ENCODE results near the gene MCTP1.

Gene MCTP1

DNA sequence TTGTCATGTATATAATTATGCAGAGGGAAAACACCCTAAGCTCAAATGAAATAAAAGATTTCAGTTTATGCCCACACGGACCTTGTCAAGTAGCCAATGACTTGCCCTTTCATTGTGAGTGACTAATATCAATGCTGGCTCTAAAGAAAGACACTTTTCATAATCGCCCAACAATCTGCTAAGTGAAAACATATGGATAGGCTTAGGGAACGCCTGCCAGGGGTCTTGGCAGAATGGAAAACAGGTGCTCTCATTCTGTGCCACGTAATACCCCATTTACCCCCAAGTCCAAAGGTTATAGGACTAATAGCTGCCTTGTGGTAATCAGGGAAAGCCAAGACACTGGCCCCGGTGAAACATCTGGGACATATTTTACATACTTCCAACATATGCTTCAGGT is 508.7 kb downstream of the MCTP1 start:
- Histone ChIP-seq H3K4me2 (ENCODE audit: low read depth, low read length, poor library complexity, severe bottlenecking) (no peak overlapping the region), H3F3A (ENCODE audit: low read depth) (no peaks in the 10 kb centered on the region), H3K9me3 (ENCODE audit: insufficient read depth, low read depth, low read length) (no peaks in the 10 kb centered on the region), H3K36me3 (ENCODE audit: insufficient read depth, low read length) (no peaks in the 10 kb centered on the region), H3K27me3 (ENCODE audit: insufficient read depth, low read length, poor library complexity, severe bottlenecking) (no peaks in the 10 kb centered on the region), H3K4me1 (ENCODE audit: insufficient read depth, low read length, poor library complexity, severe bottlenecking) (peaks cover 14% of the 10 kb centered on the region), H3K9ac (ENCODE audit: low read depth, low read length, poor library complexity, severe bottlenecking) (no peak overlapping the region), H2AFZ (ENCODE audit: low read length) (no peak overlapping the region), H4K20me1 (ENCODE audit: insufficient read depth, low read length, poor library complexity, severe bottlenecking) (no peaks in the 10 kb centered on the region), H3K4me3 (ENCODE audit: low read length, poor library complexity, severe bottlenecking) (no peak overlapping the region), H3K9me2 (replicated peaks; ENCODE audit: low read depth, low read length) (no peaks in the 10 kb centered on the region), H3K79me2 (ENCODE audit: insufficient read depth, low read length) (no peaks in the 10 kb centered on the region)
- TF ChIP-seq EZH2phosphoT487 (IDR thresholded peaks at IDR 0.05; ENCODE audit: borderline replicate concordance) = no peak
- TF ChIP-seq, protein P1, sequence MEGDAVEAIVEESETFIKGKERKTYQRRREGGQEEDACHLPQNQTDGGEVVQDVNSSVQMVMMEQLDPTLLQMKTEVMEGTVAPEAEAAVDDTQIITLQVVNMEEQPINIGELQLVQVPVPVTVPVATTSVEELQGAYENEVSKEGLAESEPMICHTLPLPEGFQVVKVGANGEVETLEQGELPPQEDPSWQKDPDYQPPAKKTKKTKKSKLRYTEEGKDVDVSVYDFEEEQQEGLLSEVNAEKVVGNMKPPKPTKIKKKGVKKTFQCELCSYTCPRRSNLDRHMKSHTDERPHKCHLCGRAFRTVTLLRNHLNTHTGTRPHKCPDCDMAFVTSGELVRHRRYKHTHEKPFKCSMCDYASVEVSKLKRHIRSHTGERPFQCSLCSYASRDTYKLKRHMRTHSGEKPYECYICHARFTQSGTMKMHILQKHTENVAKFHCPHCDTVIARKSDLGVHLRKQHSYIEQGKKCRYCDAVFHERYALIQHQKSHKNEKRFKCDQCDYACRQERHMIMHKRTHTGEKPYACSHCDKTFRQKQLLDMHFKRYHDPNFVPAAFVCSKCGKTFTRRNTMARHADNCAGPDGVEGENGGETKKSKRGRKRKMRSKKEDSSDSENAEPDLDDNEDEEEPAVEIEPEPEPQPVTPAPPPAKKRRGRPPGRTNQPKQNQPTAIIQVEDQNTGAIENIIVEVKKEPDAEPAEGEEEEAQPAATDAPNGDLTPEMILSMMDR (conservative IDR thresholded peaks at IDR 0.05; ENCODE audit: low read length) = no peak

DNA sequence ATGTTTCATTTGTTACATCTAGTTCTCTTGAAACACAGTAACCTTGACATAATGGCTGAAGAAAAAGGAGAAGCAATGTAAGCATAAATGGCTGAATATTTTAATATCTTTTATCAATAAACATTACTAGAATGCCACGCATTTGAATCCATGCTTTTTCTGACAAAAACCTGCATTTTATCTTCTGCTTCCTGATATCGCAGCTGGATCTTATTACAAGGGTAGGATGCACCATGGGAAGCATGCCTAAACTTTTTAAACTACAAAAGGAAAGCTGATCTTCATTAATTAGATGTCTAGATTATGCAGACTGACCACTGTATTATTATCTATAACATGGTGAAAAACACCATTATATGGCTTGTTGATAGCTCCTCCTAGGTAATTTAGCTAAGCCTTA is 509.8 kb downstream of the MCTP1 start:
- H3K36me3 ChIP-seq (ENCODE audit: insufficient read depth, low read length) = no peaks in the 10 kb centered on the region
- H3K4me1 ChIP-seq (ENCODE audit: insufficient read depth, low read length, poor library complexity, severe bottlenecking) = peaks cover 7% of the 10 kb centered on the region
- no peaks in the 10 kb centered on the region for H3K9me2 ChIP-seq (replicated peaks; ENCODE audit: low read depth, low read length)
- H3K9ac ChIP-seq (ENCODE audit: low read depth, low read length, poor library complexity, severe bottlenecking) = no peak overlapping the region
- no peaks in the 10 kb centered on the region for H3F3A ChIP-seq (ENCODE audit: low read depth)
- H4K20me1 ChIP-seq (ENCODE audit: insufficient read depth, low read length, poor library complexity, severe bottlenecking) = no peaks in the 10 kb centered on the region
- no peaks in the 10 kb centered on the region for H3K9me3 ChIP-seq (ENCODE audit: insufficient read depth, low read depth, low read length)
- no peaks in the 10 kb centered on the region for H3K27me3 ChIP-seq (ENCODE audit: insufficient read depth, low read length, poor library complexity, severe bottlenecking)
- H3K4me3 ChIP-seq (ENCODE audit: low read length, poor library complexity, severe bottlenecking) = no peak overlapping the region
- no peak overlapping the region for H2AFZ ChIP-seq (ENCODE audit: low read length)
- no peaks in the 10 kb centered on the region for H3K79me2 ChIP-seq (ENCODE audit: insufficient read depth, low read length)
- TF ChIP-seq, protein P1 (conservative IDR thresholded peaks at IDR 0.05; ENCODE audit: low read length) = no peak
- TF ChIP-seq EZH2phosphoT487 (IDR thresholded peaks at IDR 0.05; ENCODE audit: borderline replicate concordance) = no peak
- H3K4me2 ChIP-seq (ENCODE audit: low read depth, low read length, poor library complexity, severe bottlenecking) = no peak overlapping the region

DNA sequence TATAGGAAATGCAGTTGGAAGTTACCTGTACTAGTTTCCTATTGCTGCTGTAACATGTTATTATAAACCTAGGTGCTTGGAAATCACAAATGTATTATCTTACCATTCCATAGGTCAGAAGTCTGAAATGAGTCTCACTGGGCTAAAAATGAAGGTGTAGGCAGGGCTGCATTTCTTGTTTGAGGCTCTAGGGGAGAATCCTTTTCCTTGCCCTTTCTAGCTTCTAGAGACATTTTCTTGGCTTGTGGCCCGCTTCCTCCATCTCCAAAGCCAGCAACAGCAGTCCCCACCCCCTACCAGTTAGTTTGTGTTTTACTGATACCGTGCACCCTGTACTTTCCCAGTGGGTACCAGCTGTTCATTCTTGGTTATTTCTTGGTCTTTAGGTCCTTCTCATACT is 513.2 kb downstream of the MCTP1 start:
- Histone ChIP-seq H3K36me3 (ENCODE audit: insufficient read depth, low read length) (no peaks in the 10 kb centered on the region), H2AFZ (ENCODE audit: low read length) (no peak overlapping the region), H3K4me3 (ENCODE audit: low read length, poor library complexity, severe bottlenecking) (no peak overlapping the region), H4K20me1 (ENCODE audit: insufficient read depth, low read length, poor library complexity, severe bottlenecking) (no peaks in the 10 kb centered on the region), H3F3A (ENCODE audit: low read depth) (no peaks in the 10 kb centered on the region), H3K9ac (ENCODE audit: low read depth, low read length, poor library complexity, severe bottlenecking) (no peak overlapping the region), H3K9me3 (ENCODE audit: insufficient read depth, low read depth, low read length) (no peaks in the 10 kb centered on the region), H3K9me2 (replicated peaks; ENCODE audit: low read depth, low read length) (no peaks in the 10 kb centered on the region), H3K4me1 (ENCODE audit: insufficient read depth, low read length, poor library complexity, severe bottlenecking) (no peaks in the 10 kb centered on the region), H3K79me2 (ENCODE audit: insufficient read depth, low read length) (no peaks in the 10 kb centered on the region), H3K27me3 (ENCODE audit: insufficient read depth, low read length, poor library complexity, severe bottlenecking) (no peaks in the 10 kb centered on the region), H3K4me2 (ENCODE audit: low read depth, low read length, poor library complexity, severe bottlenecking) (no peak overlapping the region)
- TF ChIP-seq, protein P1 (conservative IDR thresholded peaks at IDR 0.05; ENCODE audit: low read length) = no peak
- TF ChIP-seq EZH2phosphoT487 (IDR thresholded peaks at IDR 0.05; ENCODE audit: borderline replicate concordance) = no peak
